Esophagus (tissue), 2 donors: ENCODE measurements around the gene USP35. TPM values are rescaled to one million over a fixed set of nuclear protein-coding genes. Genes with fewer than 3 reads are reported as not detected.

Experiments used
- H3K27ac ChIP-seq, 2 donors: one replicate each; pipeline ENCODE4 v1.5.1; 2013; ENCODE audit warnings: low read depth in 2 of 2, mild to moderate bottlenecking in 2 of 2, inconsistent platforms in 1 of 2, low read length in 1 of 2, moderate library complexity in 1 of 2
- H3K27me3 ChIP-seq, 2 donors: one replicate each; pipeline ENCODE4 v1.6.1; 2013; ENCODE audit warnings: low read length in 2 of 2, control low read depth in 1 of 2, mild to moderate bottlenecking in 1 of 2; ENCODE audit not compliant: insufficient read depth in 2 of 2, control insufficient read depth in 1 of 2
- H3K36me3 ChIP-seq, 2 donors: one replicate each; pipeline ENCODE4 v1.6.1; 2013; ENCODE audit warnings: low read length in 1 of 2; ENCODE audit not compliant: control insufficient read depth in 2 of 2, insufficient read depth in 2 of 2
- H3K4me1 ChIP-seq, 2 donors: one replicate each; pipeline ENCODE4 v1.6.1; 2013; ENCODE audit warnings: low read length in 1 of 2; ENCODE audit not compliant: control insufficient read depth in 2 of 2, insufficient read depth in 2 of 2
- H3K4me3 ChIP-seq, 2 donors: one replicate each; pipeline ENCODE4 v1.5.1; 2013; ENCODE audit warnings: low read length in 2 of 2, mild to moderate bottlenecking in 2 of 2, low read depth in 1 of 2, moderate library complexity in 1 of 2
- H3K9me3 ChIP-seq, 2 donors: one replicate each; pipeline ENCODE4 v1.6.1; 2013; ENCODE audit warnings: mild to moderate bottlenecking in 2 of 2, low read depth in 1 of 2, low read length in 1 of 2, moderate library complexity in 1 of 2; ENCODE audit not compliant: control insufficient read depth in 2 of 2, insufficient read depth in 1 of 2
- WGBS, 2 donors: extraction: QIAGEN DNeasy Blood & Tissue Kit; methylation state at CpG; one replicate each; pipeline ENCODE4 v1.1.7; 2013; 5-methylcytosine and 5-hydroxymethylcytosine counted together
- polyA plus RNA-seq, 2 donors: library from polyadenylated mRNA; stranded (reverse); fragments of 200-250 nt; gene quantifications; one replicate each; pipeline ENCODE4 v1.2.3, GENCODE V29; 2013
- donor health status: healthy with polysubstance abuse.
- donor health status: Bipolar disorder and iron deficiency.

USP35 gene
- polyA plus RNA-seq, 2 donors = 4.1 to 7.7 TPM

DNA sequence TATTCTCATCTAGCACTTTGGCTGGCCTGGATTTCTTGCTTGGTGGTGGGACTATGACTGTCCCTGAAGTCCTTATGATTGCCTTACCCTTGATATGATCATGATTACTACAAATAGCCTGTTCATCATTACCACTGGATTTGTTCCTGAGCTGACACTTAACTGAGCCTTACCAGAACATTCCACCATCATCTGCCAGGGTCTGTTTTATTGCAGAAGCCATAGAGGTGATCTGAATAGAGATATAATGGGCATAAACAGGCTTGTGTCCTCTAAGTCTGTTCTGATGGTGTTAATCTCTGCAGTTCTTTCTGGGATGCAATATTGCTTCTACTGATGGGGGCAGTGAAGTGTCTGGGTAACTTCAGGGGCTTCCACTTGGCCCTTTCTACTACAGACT is 36.9 kb upstream of the USP35 start:
- no peaks in the 10 kb centered on the region for H3K4me1 ChIP-seq
- no peak overlapping the region for H3K27ac ChIP-seq
- H3K27me3 ChIP-seq = no peaks in the 10 kb centered on the region
- no peaks in the 10 kb centered on the region for H3K9me3 ChIP-seq
- no peak overlapping the region for H3K4me3 ChIP-seq
- no peaks in the 10 kb centered on the region for H3K36me3 ChIP-seq

DNA sequence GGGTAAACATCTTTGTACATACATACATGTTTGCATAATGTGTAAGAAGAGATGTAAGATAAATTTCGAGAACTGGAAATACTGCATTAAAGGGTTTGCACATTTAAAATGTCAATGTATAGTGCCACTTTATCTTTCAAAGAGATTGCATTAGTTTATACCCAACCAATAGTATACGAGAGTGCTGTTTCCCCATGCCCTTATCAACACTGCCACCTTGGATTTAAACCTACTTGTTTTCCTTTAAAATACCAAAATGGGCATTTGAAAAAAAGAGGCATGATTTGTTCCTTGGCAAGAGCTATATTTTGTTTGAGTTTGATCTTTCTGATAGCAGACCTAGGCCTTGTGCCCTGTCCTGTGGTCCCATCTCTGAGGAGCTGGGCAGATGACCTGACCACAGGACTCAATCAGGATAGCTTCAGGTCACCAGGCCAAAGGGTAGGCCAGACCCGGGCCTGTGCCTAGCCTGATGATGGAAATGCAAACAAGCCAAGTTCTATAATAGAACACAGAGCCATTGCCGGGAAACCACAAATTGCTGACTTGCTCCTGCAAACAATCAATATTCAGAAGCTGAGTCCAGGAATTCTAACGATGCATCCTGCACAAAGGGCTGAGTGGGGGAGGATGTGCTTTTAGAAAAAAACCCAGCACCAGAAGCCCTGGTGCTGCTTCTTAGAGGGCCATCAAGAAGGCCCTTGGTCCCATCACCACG is 32.4 kb upstream of the USP35 start:
- no peak overlapping the region for H3K27ac ChIP-seq
- no peaks in the 10 kb centered on the region for H3K27me3 ChIP-seq
- H3K36me3 ChIP-seq = no peaks in the 10 kb centered on the region
- H3K4me3 ChIP-seq = no peak overlapping the region
- no peaks in the 10 kb centered on the region for H3K4me1 ChIP-seq
- peaks cover 0 to under 1% of the 10 kb centered on the region in 2 donors for H3K9me3 ChIP-seq
- WGBS, 2 donors = 71 to 72% methylated on average over 6 of the region's 6 CpGs

DNA sequence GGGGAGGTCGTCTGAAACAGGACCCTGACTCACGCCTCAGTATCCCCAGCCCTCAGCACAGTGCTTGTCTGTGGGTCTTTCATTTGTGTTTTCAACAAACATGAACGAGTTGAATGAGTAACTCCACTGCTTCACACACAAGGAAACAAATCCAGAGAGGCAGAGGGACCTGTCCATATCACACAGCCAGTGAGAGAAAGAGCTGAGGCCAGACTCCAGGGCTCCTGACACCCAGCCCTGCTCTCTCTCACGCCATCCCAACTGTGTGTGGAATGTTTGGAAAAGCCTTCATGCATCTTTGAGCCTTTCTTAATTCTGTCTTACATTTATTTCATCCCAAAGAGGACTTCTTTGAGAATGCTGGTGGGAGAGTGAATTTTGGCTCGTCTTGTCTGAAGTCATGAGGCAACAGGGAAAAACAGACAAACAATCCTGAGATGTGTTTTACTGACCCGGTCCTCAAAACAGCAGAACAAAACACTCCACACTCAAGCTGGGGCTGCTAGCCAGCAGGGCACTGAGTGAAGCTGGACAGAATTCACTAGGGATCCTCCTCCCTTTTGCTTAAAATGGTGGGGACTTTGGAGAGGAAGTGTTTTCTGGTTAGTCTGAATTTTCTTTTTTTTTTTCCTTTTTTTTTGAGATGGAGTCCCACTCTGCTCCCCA is 29.6 kb upstream of the USP35 start:
- Histone ChIP-seq H3K9me3 (peaks cover 0 to 2% of the 10 kb centered on the region in 2 donors), H3K27ac (no peak overlapping the region), H3K27me3 (no peaks in the 10 kb centered on the region), H3K36me3 (no peaks in the 10 kb centered on the region), H3K4me1 (no peaks in the 10 kb centered on the region), H3K4me3 (no peak overlapping the region)
- 56 to 64% methylated on average over 6 of the region's 6 CpGs for WGBS, 2 donors

DNA sequence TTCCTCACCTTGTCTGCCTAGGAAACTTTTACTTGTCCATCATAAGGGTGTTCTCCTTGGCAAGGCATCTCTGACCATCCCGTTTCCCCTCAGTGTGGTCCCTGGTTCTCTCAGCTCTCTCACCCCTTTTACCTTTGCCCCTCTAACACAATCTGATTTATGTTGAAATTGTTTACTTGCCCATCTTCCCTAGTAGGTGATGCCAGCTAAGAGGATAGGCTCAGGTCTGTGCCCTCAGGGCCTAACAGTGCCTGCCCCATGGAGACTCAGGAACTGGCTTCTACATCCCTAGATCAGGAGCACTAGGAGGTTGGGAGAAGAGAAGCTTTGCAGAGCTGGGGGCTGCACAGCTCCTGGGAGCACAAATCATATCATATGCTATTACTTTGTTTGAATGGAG is 28.2 kb upstream of the USP35 start:
- Histone ChIP-seq H3K9me3 (peaks cover 0 to 2% of the 10 kb centered on the region in 2 donors), H3K27me3 (no peaks in the 10 kb centered on the region), H3K4me1 (no peaks in the 10 kb centered on the region), H3K27ac (no peak overlapping the region), H3K4me3 (no peak overlapping the region), H3K36me3 (no peaks in the 10 kb centered on the region)
- 89 to 100% methylated on average over 1 of the region's 1 CpG for WGBS, 2 donors

DNA sequence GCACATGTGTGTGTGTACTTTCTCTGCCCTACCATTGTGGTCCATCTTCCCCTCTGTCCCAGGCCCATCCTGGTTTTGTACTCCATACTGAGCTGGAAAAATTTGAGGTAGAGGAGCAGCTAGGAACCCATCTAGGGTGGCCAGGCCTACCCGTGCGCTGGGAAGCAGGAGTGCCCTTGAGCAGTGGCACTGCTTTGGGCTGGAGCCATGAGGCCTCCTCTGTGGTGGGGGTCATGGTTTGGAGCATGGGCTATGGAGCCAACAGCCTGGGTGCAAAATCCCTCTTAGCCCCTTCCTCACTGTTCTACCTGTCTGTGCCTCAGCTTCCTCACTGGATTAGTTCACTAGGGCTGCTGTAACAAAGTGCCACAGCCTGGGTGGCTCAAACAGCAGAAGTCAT is 27.4 kb upstream of the USP35 start:
- Histone ChIP-seq H3K27me3 (no peaks in the 10 kb centered on the region), H3K36me3 (no peaks in the 10 kb centered on the region), H3K4me3 (no peak overlapping the region), H3K9me3 (peaks cover 0 to 2% of the 10 kb centered on the region in 2 donors), H3K4me1 (no peaks in the 10 kb centered on the region), H3K27ac (no peak overlapping the region)
- 75 to 97% methylated on average over 2 of the region's 2 CpGs for WGBS, 2 donors

DNA sequence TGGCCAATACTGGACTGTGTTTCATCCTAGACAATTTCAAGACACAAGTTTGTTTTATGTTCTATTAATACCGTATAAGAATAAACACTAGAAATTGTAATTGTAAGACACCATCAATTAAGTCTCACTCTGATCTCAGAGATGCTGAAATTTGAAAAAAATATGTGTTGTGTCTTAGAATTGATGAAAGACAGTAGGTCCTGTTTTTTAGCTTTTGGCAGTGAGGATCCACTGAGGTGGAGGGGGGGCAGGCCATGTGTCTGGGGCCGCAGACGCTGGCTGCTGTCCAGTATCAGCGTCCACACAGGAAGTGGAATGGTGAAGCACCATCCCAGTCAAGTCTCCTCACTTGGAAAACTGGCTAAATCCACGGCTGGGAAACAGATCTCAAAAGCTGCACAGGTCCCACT is 26.8 kb upstream of the USP35 start:
- Histone ChIP-seq H3K27ac (no peak overlapping the region), H3K4me1 (no peaks in the 10 kb centered on the region), H3K27me3 (no peaks in the 10 kb centered on the region), H3K36me3 (no peaks in the 10 kb centered on the region), H3K9me3 (peaks cover 0 to 2% of the 10 kb centered on the region in 2 donors), H3K4me3 (no peak overlapping the region)
- 49 to 54% methylated on average over 5 of the region's 5 CpGs for WGBS, 2 donors

DNA sequence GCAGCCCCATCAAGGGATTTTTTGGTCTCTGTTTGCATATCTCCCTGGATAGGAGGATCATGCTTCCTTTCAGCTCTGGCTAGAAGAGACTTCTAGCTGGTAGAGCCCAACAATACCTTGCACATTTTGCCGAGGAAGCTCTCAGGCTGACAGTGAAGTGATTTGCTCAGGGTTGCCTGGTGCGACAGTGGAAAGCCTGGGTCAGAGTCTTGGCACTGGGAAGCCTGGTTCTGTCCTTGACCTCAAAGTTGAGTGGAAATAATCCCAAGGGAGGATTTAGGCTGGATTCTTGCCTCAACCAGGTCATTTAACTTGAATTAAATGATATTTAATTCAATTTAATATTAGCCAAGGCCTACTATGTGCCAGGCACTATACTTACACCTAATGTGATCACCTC is 24.9 kb upstream of the USP35 start:
- H3K4me1 ChIP-seq = no peaks in the 10 kb centered on the region
- WGBS, 2 donors = 63% methylated on average over 2 of the region's 2 CpGs
- no peak overlapping the region for H3K4me3 ChIP-seq
- H3K36me3 ChIP-seq = no peaks in the 10 kb centered on the region
- no peaks in the 10 kb centered on the region for H3K27me3 ChIP-seq
- peaks cover 0 to 2% of the 10 kb centered on the region in 2 donors for H3K9me3 ChIP-seq
- H3K27ac ChIP-seq = no peak overlapping the region

DNA sequence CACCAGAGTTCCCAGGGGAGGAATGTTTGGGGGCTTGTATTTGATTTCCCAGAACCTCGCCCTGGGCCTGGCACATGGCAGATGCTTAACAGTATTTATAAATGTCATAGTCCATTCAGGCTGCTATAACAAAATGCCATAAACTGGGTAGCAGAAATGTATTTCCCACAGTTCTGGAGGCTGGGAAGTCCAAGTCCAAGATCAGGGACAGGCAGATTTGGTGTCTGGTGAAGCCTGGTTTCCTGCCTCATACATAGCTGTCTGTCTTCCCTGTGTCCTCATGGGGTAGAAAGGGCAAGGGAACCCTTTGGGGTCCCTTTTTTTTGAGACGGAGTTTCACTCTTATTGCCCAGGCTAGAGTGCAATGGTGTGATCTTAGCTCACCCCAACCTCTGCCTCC is 24.2 kb upstream of the USP35 start:
- H3K27me3 ChIP-seq = no peaks in the 10 kb centered on the region
- H3K27ac ChIP-seq = no peak overlapping the region
- H3K9me3 ChIP-seq = peaks cover 0 to 2% of the 10 kb centered on the region in 2 donors
- no peaks in the 10 kb centered on the region for H3K4me1 ChIP-seq
- H3K4me3 ChIP-seq = no peak overlapping the region
- 96 to 98% methylated on average over 2 of the region's 2 CpGs for WGBS, 2 donors
- no peaks in the 10 kb centered on the region for H3K36me3 ChIP-seq

DNA sequence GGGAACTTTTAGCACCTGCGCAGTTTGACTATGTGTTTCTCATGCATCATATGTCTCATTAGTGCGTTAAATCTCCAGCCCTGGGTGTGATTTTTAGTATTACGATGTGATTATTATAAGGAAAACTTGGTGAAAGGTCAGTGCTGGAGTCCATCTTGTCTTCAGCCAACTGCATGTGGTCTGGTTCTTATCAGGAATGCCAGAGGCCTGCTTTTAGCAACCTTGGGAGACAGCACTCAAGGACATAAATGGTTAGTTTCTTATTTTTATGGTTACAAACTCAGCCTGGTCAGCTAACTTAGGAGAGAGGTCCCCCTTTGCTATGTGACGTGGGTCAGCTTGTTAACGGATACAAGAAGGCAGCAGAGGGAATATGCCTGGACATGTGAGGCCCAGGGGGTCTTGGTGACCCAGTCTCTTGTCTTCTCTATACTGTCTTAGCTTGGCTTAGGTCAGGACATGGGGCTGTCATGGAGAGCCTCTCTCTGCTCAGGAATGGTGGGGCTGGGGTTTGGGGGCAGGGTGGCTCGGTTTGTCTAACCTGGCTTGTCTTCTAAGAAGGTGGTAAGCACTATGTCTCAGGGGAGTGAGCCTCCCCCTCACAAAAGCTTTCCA is 21.8 kb upstream of the USP35 start:
- Histone ChIP-seq H3K27ac (no peak overlapping the region), H3K9me3 (no peaks in the 10 kb centered on the region)
- WGBS, 2 donors = 88 to 92% methylated on average over 6 of the region's 6 CpGs

More for the DNA sequence above, 21.8 kb upstream of the USP35 start:
- peaks cover 0 to 8% of the 10 kb centered on the region in 2 donors for H3K36me3 ChIP-seq
- H3K4me3 ChIP-seq = no peak overlapping the region
- peaks cover 0 to 4% of the 10 kb centered on the region in 2 donors for H3K4me1 ChIP-seq
- H3K27me3 ChIP-seq = no peaks in the 10 kb centered on the region
